ENCODE measurements around the gene MX2.

DNA sequence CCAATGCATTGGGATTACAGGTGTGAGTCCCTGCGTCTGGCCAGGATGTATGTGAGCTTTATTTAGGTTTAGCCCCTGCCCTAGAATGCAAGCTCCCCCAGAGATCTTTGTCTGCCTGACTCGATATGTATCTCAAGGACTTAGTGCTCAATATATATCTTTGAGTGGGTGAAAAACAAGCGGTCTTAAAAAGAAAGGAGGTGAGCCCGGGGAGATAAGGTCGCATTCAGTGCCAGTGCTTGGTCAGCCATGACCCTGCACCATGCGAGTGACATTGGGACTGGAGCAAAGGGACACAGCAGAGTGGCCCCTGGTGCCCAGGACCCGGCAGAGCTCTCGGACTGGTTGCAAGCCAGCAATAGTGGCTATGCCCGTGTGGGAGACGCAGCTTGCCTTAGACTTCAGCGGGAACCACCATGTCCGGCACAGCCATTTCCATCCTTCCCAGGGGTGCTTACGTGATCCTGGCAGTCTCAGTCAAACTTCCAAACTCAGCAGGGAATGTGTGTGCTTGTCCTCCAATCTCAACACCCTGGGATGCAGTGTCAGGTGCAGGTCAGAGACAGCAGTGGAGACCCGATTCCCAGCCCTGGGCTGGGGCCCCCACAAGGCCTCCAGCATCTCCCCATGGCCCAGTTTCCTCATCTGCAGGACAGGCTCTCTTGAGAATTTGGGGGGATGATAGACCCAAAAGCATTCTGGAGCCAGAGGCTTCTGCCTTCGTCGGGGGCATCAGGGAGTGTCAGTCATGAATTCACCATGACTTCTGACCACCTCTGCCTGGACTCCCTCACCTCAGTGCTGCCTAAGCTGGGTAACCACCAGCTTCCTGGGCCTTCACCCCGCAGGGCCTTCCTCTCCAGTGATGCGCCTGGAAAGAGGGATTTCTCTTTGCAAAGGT, 1.8 kb downstream of the MX2 start:
- TF ChIP-seq, protein P1, sequence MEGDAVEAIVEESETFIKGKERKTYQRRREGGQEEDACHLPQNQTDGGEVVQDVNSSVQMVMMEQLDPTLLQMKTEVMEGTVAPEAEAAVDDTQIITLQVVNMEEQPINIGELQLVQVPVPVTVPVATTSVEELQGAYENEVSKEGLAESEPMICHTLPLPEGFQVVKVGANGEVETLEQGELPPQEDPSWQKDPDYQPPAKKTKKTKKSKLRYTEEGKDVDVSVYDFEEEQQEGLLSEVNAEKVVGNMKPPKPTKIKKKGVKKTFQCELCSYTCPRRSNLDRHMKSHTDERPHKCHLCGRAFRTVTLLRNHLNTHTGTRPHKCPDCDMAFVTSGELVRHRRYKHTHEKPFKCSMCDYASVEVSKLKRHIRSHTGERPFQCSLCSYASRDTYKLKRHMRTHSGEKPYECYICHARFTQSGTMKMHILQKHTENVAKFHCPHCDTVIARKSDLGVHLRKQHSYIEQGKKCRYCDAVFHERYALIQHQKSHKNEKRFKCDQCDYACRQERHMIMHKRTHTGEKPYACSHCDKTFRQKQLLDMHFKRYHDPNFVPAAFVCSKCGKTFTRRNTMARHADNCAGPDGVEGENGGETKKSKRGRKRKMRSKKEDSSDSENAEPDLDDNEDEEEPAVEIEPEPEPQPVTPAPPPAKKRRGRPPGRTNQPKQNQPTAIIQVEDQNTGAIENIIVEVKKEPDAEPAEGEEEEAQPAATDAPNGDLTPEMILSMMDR (IDR thresholded peaks at IDR 0.05; ENCODE audit: low read depth, low read length): no peak
- TF ChIP-seq EZH2phosphoT487 (IDR thresholded peaks at IDR 0.05; ENCODE audit: low read depth): no peak
